ENCODE data around the gene CYP46A1.

The CYP46A1 gene

DNA sequence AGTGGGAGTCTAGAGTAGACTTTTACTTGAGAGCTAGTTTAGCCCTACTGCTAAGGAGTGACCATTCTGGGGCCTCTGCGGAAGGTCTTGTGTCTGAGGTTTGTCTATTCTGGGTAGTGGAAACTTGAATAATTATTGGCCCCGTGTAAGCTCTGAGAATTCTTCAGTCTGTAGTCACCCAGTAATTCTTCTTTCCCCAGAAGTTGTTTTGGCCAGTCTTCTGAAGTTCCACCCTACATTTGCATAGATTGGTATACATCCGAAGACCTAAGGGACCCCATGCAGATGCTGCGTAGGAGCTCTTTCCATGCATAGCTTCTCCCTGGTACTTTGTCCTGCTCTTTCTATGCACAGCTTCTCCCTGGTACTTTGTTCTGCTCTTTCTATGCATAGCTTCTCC, 12.8 kb downstream of the CYP46A1 start:
- DNase-seq (ENCODE audit: low read depth): no peak
- no peak overlapping the region for H3K4me3 ChIP-seq (ENCODE audit: low read depth, low read length)
- TF ChIP-seq, protein P1, sequence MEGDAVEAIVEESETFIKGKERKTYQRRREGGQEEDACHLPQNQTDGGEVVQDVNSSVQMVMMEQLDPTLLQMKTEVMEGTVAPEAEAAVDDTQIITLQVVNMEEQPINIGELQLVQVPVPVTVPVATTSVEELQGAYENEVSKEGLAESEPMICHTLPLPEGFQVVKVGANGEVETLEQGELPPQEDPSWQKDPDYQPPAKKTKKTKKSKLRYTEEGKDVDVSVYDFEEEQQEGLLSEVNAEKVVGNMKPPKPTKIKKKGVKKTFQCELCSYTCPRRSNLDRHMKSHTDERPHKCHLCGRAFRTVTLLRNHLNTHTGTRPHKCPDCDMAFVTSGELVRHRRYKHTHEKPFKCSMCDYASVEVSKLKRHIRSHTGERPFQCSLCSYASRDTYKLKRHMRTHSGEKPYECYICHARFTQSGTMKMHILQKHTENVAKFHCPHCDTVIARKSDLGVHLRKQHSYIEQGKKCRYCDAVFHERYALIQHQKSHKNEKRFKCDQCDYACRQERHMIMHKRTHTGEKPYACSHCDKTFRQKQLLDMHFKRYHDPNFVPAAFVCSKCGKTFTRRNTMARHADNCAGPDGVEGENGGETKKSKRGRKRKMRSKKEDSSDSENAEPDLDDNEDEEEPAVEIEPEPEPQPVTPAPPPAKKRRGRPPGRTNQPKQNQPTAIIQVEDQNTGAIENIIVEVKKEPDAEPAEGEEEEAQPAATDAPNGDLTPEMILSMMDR (IDR thresholded peaks at IDR 0.05; ENCODE audit: low read depth, low read length, missing control alignments): no peak

DNA sequence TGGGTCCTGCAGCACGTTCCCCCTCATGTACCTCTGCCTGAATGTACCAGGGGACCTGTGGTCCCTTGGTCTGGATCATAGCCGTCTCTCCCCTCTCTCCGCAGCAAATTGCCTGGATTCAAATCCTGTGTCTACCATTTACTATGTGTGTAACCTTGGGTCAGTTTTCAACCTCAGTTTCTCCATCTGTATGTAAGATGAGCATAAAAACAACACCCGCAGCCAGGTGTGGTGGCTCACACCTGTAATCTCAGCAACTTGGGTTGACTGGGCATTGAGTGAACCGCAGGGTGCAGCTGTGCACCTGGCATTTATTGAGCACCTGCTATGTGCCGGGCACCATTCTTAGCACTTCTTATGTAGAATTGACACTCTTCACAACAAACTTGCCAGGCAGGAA, 14.1 kb downstream of the CYP46A1 start:
- TF ChIP-seq, protein P1 (IDR thresholded peaks at IDR 0.05; ENCODE audit: low read depth, low read length, missing control alignments): no peak
- no peak for DNase-seq (ENCODE audit: low read depth)
- H3K4me3 ChIP-seq (ENCODE audit: low read depth, low read length): no peak overlapping the region

DNA sequence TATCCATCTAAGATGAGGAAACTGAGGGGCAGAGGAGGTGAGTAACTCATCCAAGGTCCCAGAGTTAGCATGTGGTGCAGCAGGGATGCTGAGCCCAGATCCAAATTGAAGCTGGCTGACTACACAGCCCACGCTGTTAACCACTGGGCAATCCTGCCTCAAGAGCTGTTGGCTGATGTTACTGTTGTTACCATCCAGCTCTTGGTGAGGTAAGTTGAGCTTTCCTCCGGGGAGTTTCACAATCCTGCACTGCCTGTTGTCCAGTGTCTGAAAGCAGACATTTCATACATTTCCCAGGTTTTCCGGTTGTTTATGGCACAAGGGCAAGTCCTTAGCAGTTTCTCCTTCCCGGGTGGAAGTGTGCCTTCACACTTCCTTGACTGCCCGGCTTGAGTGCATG, 14.5 kb downstream of the CYP46A1 start:
- TF ChIP-seq, protein P1 (IDR thresholded peaks at IDR 0.05; ENCODE audit: low read depth, low read length, missing control alignments): no peak
- DNase-seq (ENCODE audit: low read depth): no peak
- H3K4me3 ChIP-seq (ENCODE audit: low read depth, low read length): no peak overlapping the region

DNA sequence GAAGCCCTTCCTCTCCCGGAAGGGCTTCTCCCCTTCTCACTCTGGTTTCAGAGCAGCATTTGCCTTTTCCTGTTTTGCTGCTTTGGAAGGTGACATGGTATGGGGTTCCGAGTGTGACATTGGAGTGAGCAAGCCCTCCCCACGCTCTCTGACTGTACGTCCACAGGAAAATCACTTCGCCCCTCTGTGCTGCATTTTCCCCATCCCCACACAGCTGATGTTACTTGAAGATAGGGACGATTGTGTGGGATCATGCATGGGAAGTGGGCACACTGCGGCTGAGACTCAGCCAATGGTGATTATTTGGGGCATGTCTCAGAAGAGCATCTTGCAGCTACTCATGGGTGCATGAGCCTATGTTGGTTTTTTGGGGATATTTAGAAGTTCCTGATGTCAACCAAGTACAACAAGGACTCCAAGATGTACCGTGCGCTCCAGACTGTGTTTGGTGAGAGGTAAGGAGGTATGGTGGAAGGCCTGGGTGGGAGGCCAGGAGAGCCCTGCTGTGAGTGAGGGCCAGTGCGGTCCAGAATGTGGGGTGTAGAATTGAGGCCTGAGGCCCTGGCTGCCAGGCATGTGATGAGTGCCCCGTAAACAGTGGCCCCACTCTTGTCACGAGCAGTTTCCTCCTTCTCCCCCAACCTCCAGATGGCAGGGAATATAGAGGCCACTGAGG, 15.1 kb downstream of the CYP46A1 start:
- DNase-seq (ENCODE audit: low read depth): no peak
- H3K4me3 ChIP-seq (ENCODE audit: low read depth, low read length): no peak overlapping the region
- TF ChIP-seq, protein P1 (IDR thresholded peaks at IDR 0.05; ENCODE audit: low read depth, low read length, missing control alignments): no peak

DNA sequence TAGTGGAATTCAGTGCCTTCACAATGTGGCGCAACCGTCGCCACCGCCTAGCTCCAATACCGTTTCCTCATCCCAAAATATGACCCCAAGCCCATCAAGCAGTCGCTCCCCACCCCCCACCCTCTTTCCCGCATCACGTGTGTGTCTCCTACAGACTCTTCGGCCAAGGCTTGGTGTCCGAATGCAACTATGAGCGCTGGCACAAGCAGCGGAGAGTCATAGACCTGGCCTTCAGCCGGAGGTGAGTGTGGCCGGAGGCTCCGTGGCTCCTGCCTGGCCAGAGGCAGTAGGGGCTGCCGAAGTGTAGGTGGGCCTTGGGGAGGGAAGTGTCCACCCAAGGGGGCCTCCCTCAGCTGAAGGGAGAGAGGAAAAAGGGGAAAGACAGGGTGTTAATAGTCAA, 15.8 kb downstream of the CYP46A1 start:
- H3K4me3 ChIP-seq (ENCODE audit: low read depth, low read length): no peak overlapping the region
- TF ChIP-seq, protein P1 (IDR thresholded peaks at IDR 0.05; ENCODE audit: low read depth, low read length, missing control alignments): no peak
- no peak for DNase-seq (ENCODE audit: low read depth)

DNA sequence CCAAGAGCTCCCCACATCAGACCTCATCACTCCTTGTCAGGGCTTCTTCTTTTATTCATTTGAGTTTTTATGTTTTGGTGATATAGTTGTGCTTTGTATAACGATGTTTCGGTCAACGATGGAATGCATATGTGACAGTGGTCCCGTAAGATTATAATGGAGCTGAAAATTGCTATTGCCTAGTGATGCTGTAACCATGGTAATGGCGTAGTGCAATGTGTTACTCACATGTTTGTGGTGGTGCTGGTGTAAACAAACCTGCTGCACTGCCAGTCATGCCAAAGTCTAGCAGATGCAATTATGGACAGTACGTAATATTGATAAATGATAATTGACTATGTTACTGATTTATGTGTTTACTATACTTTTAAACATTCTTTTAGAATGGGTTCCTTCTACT, 16.3 kb downstream of the CYP46A1 start:
- TF ChIP-seq, protein P1 (IDR thresholded peaks at IDR 0.05; ENCODE audit: low read depth, low read length, missing control alignments): no peak
- DNase-seq (ENCODE audit: low read depth): no peak
- no peak overlapping the region for H3K4me3 ChIP-seq (ENCODE audit: low read depth, low read length)

DNA sequence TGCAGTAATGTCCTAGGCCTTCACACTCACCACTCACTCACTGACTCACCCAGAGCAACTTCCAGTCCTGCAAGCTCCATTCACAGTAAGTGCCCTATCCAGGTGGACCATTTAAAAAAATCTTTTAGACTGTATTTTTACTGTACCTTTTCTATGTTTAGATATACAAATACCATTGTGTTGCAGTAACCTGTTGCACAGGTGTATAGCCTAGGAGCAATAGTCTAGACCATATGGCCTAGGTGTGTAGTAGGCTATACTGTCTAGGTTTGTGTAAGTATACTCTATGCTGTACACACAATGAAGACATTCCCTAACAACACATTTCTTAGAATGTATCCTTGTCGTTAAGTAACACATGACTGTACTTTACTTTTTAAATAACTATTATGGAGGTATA, 17.2 kb downstream of the CYP46A1 start:
- TF ChIP-seq, protein P1 (IDR thresholded peaks at IDR 0.05; ENCODE audit: low read depth, low read length, missing control alignments): no peak

More for the DNA sequence above, 17.2 kb downstream of the CYP46A1 start:
- no peak for DNase-seq (ENCODE audit: low read depth)
- no peak overlapping the region for H3K4me3 ChIP-seq (ENCODE audit: low read depth, low read length)

Data from GM12864 (cell line).